Measurements from ENCODE around the gene SDK2. TPM values are rescaled to one million over a fixed set of nuclear protein-coding genes. Genes with fewer than 3 reads are reported as not detected.

The SDK2 gene
- total and polyA plus RNA-seq, 9 donors: 0.40 to 5.4 (median 0.96) TPM

DNA sequence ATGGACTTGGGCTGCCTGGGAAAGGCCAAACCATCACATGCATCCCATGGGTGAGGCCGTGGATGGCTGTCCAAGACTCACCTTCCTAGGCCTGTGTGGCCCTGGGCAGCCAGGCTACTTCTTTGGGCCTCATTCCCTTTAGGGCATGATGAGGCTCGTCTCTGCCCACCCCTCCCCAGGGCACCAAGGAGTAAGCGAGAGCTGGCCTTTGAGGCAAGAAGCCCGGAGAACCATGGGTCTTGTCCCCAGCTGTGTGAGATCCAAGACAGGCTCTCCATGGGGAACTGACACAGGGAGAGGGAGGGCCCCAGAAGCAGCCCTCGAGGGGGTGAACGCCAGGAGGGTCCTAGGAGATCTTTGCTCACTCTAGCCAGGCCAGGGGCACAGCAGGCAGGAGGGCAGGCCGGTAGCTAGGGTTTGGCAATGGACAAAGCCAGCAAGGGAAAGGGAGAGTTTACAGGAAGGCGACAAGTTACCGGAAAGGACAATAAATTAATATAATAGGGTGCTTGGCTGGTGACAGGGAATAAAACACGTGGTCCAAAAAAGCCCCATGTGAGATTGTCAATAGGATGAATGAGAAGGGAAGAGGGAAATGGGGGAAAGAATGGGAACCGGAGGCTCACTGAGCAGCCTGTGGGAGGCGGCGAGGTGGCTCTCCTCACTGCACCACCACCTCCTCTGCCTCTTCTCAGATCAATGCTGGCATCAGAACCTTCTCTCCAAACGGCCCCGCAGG lies 119.1 kb downstream of the SDK2 start:
- intact Hi-C loops (cut with DNase I): no loop called here
- H3K9me3 ChIP-seq: no peaks in the 10 kb centered on the region
- H3K4me3 ChIP-seq: no peak overlapping the region
- H3K36me3 ChIP-seq: no peaks in the 10 kb centered on the region
- H3K27me3 ChIP-seq: no peaks in the 10 kb centered on the region
- no peak for TF ChIP-seq POLR2A (IDR thresholded peaks at IDR 0.05)
- 78 to 86% (median 85%) methylated on average over 15 of the region's 15 CpGs for WGBS, 3 donors
- DNase-seq: no peak
- no peaks in the 10 kb centered on the region for H3K4me1 ChIP-seq (ENCODE audit: insufficient read depth)
- H3K27ac ChIP-seq: no peak overlapping the region

DNA sequence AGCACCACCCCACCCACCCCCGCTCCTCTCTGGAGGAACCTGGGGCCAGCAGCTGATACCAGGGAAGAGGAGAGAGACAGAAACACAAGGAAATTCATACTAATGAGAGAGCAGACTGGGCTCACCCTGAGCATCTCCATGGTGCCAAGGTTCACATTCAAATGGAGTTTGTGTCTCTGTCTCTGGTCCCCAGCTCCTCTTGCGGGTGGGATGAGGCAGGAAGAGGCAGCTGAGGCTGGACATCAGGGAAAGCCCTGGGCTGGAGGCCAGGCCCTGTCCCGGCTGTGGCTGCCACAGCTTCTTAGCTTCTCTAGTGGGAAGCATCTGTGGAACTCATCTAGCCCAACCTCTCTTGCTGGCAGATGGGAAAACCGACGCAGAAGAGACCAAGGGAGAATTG lies 121.5 kb downstream of the SDK2 start:
- Histone ChIP-seq H3K9me3 (no peaks in the 10 kb centered on the region), H3K36me3 (no peaks in the 10 kb centered on the region), H3K27ac (no peak overlapping the region), H3K4me1 (ENCODE audit: insufficient read depth) (no peaks in the 10 kb centered on the region), H3K27me3 (no peaks in the 10 kb centered on the region), H3K4me3 (no peak overlapping the region)
- no peak for TF ChIP-seq POLR2A (IDR thresholded peaks at IDR 0.05)
- TF ChIP-seq, protein P1, sequence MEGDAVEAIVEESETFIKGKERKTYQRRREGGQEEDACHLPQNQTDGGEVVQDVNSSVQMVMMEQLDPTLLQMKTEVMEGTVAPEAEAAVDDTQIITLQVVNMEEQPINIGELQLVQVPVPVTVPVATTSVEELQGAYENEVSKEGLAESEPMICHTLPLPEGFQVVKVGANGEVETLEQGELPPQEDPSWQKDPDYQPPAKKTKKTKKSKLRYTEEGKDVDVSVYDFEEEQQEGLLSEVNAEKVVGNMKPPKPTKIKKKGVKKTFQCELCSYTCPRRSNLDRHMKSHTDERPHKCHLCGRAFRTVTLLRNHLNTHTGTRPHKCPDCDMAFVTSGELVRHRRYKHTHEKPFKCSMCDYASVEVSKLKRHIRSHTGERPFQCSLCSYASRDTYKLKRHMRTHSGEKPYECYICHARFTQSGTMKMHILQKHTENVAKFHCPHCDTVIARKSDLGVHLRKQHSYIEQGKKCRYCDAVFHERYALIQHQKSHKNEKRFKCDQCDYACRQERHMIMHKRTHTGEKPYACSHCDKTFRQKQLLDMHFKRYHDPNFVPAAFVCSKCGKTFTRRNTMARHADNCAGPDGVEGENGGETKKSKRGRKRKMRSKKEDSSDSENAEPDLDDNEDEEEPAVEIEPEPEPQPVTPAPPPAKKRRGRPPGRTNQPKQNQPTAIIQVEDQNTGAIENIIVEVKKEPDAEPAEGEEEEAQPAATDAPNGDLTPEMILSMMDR (IDR thresholded peaks at IDR 0.05): no peak
- TF ChIP-seq EP300 (IDR thresholded peaks at IDR 0.05): no peak
- no peak for DNase-seq
- 77 to 85% (median 81%) methylated on average over 5 of the region's 5 CpGs for WGBS, 3 donors
- intact Hi-C loops (cut with DNase I): no loop called here

DNA sequence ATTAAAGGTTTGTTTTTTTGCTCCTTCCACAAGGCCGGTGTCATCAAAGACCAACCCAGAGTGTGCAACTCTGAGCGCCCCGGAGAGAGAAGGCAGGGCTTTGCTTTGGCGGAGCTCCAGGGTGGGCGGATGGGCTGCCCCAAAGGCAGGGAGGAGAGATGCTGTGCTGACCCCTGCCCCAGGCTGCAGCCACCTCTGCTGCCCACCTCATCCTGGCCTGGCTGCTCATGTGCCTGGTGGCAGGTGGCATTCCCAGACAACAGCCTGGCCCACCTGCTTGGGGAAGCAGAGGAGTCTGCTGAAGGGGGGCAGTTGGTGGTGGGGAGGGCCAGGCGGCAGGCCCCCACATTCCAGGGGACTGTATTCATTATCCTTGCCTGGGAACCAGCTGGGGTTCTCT lies 122.1 kb downstream of the SDK2 start:
- Histone ChIP-seq H3K9me3 (no peaks in the 10 kb centered on the region), H3K27ac (no peak overlapping the region), H3K4me3 (no peak overlapping the region), H3K36me3 (no peaks in the 10 kb centered on the region), H3K4me1 (ENCODE audit: insufficient read depth) (no peaks in the 10 kb centered on the region), H3K27me3 (no peaks in the 10 kb centered on the region)
- DNase-seq: no peak
- 63 to 76% (median 70%) methylated on average over 6 of the region's 6 CpGs for WGBS, 3 donors
- no peak for TF ChIP-seq POLR2A (IDR thresholded peaks at IDR 0.05)
- TF ChIP-seq, protein P1 (IDR thresholded peaks at IDR 0.05): no peak
- intact Hi-C loops (cut with DNase I): no loop called here

DNA sequence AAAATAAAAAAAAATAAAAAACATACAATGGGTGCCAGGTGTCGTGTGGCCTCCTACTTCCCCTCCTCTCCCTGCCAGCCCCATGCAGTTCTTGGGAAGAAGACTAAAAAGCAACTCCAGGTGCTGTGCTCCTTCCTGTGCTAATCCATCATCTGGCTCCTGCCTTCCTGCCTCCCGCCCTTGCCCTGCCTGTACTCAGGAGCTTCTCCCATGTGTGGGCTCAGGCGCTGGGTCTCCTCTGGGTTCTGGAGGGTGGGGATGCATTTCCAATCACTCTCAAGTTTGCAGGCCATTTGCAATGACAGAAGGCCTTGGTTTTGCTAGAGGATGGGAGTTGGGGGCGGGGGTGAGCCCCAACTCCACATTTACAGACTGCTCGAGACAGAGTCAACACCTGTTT lies 122.9 kb downstream of the SDK2 start:
- WGBS, 3 donors: 91 to 94% (median 91%) methylated on average over 5 of the region's 5 CpGs
- H3K4me1 ChIP-seq (ENCODE audit: insufficient read depth): no peaks in the 10 kb centered on the region
- no peak overlapping the region for H3K4me3 ChIP-seq
- TF ChIP-seq EP300 (IDR thresholded peaks at IDR 0.05) (no peak), POLR2A (IDR thresholded peaks at IDR 0.05) (no peak)
- TF ChIP-seq, protein P1 (IDR thresholded peaks at IDR 0.05): no peak
- H3K36me3 ChIP-seq: no peaks in the 10 kb centered on the region
- no peak for DNase-seq
- H3K9me3 ChIP-seq: no peaks in the 10 kb centered on the region
- intact Hi-C loops (cut with DNase I): no loop called here
- H3K27me3 ChIP-seq: no peaks in the 10 kb centered on the region
- no peak overlapping the region for H3K27ac ChIP-seq

DNA sequence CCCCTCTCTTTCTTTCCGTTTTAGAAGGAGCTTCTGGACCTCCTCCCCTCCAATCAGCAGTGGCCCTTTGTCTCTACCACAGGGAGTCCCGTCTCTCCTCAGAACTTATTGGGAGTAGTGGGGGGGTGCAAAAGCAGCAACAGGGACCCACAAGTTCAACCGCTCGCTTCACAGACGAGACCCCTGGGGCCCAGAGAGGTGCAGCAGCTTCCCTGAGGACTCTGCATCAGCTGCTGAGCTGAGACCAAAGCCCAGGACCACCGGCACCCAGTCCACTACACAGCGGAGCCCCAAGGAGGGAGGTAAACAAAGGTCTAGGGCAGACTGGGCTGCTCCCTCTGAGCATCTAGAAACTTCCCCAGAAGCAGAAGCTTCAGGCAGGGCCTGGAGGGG lies 123.9 kb downstream of the SDK2 start:
- H3K9me3 ChIP-seq: no peaks in the 10 kb centered on the region
- WGBS, 3 donors: 78 to 83% (median 79%) methylated on average over 7 of the region's 7 CpGs
- DNase-seq: no peak
- H3K4me1 ChIP-seq (ENCODE audit: insufficient read depth): no peaks in the 10 kb centered on the region
- H3K4me3 ChIP-seq: no peak overlapping the region
- H3K27me3 ChIP-seq: no peaks in the 10 kb centered on the region
- TF ChIP-seq POLR2A (IDR thresholded peaks at IDR 0.05): no peak
- TF ChIP-seq EP300 (IDR thresholded peaks at IDR 0.05): no peak
- TF ChIP-seq, protein P1 (IDR thresholded peaks at IDR 0.05): no peak
- no peak overlapping the region for H3K27ac ChIP-seq
- H3K36me3 ChIP-seq: no peaks in the 10 kb centered on the region
- intact Hi-C loops (cut with DNase I): no loop called here

All from ovary (tissue), 9 donors.